Stimulated activated CD4-positive, alpha-beta T cell treated with anti-CD3 and anti-CD28 coated beads, Interleukin-1b, Interleukin-23, amount 100 ng/mL, for 24 hours (primary cell): Measurements from ENCODE around the gene ROGDI.
A peak's percentile ranks its signal among the peaks of the same experiment; 100 is the strongest.

Experiments
- DNase-seq, 4 experiments: peaks; one replicate each; pipeline ENCODE4 v3.0.0-alpha.2; 2020; ENCODE audit warnings: low read depth in 4 of 4, low spot score in 1 of 4

Gene ROGDI, protein sequence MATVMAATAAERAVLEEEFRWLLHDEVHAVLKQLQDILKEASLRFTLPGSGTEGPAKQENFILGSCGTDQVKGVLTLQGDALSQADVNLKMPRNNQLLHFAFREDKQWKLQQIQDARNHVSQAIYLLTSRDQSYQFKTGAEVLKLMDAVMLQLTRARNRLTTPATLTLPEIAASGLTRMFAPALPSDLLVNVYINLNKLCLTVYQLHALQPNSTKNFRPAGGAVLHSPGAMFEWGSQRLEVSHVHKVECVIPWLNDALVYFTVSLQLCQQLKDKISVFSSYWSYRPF

DNA sequence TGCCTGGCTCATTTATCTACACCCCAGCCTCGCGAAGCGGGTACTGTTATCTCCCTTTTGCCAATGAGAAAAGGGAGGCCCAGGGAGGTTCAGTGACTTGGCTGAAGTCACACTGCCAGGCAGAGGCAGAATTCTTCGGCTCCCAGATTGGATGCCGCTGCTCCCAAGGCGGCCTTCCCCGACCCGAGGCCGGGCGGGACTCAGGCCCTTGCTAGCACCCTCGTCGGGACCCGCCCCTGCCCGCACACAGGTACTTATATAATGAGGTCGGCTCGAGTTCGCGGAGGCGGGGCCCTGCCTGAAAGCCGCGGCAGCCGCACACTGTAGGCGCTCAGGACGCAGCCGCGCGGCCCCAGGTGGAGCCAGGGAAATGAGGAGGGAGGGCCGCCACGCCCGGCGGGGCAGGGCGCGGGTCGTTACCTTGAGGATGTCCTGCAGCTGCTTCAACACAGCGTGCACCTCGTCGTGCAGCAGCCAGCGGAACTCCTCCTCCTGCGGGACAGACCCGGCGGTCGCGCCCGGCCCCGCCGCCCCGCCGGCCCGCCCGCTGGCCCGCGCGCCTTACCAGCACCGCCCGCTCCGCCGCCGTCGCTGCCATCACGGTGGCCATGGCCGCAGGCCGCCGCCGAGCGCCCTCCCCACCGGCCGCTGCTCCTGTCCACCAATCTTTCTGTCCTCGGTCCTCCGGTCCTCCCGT, at the start of gene ROGDI:
TSS of gene ROGDI (minus strand) at position 672 of the 697 bp plus-strand sequence. CDS start at position 610, 62 bp downstream.
- DNase-seq = peak; percentile 38 to 68 (median 56)

- no peak for DNase-seq
Observed at GRCh38 chr16:4850211-4850610, 47.8 kb upstream of the ROGDI start.

DNA sequence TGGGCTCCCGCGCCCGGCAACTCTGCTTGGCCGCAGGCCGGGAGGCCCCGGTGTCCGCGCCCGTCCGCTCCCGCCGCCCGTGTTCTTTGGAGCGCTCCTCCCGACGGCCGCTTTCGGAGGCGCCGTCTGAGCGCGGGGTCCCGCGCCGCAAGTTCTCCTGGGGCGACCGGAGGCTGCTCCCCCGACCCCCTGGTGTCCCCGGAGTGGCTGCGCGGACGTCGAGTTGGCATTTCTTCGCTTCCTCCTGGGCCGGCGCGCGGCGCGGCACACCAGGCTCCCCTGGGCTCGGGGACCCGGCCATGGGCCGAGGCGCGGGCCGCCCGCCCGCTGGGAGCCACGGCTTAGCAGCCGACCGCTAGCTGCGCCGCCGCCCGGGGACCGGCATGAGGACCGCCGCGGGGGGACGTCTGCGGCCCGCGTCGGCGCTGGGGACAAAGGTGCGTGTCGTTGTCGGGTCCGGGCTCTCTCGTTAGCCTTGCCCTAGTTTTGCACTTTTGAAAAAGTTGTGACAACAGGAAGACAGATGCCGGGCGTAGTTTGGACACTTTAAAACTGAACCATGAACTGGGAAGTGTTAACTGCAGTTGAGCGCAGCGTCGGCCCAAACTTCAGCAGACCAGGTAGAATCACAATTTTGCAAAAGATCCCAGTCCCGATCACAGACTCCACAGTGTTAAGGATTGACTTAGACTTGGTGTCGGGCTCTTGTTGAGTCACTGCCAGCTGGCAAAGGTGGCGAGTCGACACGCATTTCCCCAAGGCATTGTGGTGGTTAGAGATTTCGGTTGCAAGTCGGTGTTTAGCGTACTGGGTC, 45.5 kb upstream of the ROGDI start:
- peak in 2 of 4 experiments; percentile 9 to 19 for DNase-seq

GRCh38 chr16:4846901-4847773, 44.7 kb upstream of the ROGDI start, which contains the start of the genes GLYR1 and UBN1:
Gene GLYR1, minus strand, starts transcription at chr16:4847288. Its CDS starts 23 bp downstream, at chr16:4847265.
Gene UBN1, plus strand, starts transcription at chr16:4847481. Its CDS starts 5,437 bp downstream, at chr16:4852918.
- DNase-seq = peak; percentile 99 to 100 (median 100)

- DNase-seq = no peak
Observed at GRCh38 chr16:4846503-4846900, 44.1 kb upstream of the ROGDI start.

- DNase-seq = no peak
Observed at GRCh38 chr16:4840984-4841383, 38.6 kb upstream of the ROGDI start.

GRCh38 chr16:4839942-4840341, 37.5 kb upstream of the ROGDI start:
- no peak for DNase-seq

DNA sequence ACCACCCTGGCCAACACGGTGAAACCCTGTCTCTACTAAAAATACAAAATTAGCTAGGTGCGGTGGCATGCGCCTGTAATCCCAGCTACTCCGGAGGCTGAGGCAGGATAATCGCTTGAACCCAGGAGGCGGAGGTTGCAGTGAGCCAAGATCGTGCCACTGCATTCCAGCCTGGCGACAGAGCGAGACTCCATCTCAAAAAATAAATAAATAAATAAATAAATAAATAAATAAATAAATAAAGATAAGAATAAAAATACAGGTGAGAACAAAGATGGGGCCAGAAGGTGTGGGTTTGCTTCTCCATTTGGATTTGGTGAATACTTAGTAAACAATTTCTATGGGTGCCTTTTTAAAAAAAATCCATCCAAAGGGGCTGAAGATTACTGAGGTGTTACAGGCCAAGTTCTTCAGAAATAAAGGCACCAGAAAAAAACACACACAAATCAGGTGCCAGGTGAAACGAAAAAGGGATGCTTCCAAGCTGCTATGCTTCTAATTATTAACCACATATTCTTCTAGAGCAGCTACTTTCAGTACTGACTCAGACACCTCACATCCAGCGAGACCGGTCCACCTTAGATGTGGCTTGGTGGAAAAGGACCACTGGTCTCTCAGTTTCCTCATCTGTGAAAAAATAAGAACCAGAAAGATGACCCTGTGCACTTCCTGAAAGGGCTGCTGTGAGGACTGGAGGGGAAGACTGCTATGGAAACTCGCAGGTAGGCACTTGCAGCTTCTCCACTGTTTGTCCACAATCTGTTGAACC, 35.5 kb upstream of the ROGDI start:
- no peak for DNase-seq

GRCh38 chr16:4836727-4837126, 34.3 kb upstream of the ROGDI start:
- no peak for DNase-seq

DNA sequence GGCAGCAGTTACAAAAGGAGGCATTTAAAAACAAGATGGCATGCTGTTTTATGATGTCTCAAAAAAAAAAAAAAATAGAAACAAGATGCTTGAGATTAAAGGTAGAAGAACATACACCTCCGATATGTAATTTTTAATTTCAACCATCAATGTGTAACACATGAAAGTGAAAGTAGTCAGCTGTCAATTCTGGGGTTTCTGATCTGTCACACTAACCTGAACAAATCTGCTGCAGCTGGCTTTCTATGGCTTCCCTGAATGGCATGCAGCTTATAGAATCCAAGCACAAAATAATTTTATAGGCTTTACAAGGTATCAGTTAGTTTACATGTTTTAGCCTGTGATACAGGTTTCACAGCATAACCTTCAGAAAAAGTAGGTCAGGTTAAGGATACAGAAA, 31.2 kb upstream of the ROGDI start:
- no peak for DNase-seq

- DNase-seq = no peak
Observed at GRCh38 chr16:4832698-4833343, 30.4 kb upstream of the ROGDI start.

DNA sequence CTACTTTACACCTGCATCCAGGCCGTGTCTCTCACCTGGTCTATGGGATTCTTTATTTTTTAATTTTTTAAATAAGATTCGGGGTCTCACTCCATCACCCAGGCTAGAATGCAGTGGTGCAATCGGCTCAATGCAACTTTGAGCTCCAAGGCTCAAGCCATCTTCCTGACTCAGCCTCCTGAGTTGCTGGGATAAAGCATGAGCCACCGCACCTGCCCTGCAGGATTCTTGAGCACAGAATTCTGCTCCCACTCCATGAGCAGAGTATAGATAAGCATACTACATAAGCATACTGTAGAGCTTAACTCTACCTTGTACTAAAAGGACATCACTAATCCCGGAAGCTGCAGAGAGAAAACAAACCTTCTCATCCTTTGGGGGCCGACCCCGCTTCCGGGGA, 29.2 kb upstream of the ROGDI start:
- DNase-seq = no peak

DNA sequence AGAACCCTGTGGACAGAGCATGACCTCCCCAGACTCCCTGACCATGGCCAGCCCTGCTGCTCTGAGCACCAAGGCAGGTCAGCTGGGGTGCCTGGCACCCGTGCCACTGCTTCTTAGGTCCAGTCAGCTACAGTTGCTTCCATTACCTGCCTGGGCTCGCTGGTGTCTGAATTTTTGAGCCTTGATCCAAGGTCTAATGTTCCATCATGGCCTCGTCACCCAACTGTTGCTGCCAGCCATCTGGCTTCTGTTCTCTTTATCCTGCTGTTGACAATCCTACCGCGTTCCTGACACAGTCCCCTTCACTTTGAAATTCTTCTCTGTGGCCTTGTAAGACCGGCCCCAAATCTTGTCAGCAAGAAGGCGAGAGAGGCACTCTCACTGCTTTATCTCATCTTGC, 28.0 kb upstream of the ROGDI start:
- no peak for DNase-seq

DNA sequence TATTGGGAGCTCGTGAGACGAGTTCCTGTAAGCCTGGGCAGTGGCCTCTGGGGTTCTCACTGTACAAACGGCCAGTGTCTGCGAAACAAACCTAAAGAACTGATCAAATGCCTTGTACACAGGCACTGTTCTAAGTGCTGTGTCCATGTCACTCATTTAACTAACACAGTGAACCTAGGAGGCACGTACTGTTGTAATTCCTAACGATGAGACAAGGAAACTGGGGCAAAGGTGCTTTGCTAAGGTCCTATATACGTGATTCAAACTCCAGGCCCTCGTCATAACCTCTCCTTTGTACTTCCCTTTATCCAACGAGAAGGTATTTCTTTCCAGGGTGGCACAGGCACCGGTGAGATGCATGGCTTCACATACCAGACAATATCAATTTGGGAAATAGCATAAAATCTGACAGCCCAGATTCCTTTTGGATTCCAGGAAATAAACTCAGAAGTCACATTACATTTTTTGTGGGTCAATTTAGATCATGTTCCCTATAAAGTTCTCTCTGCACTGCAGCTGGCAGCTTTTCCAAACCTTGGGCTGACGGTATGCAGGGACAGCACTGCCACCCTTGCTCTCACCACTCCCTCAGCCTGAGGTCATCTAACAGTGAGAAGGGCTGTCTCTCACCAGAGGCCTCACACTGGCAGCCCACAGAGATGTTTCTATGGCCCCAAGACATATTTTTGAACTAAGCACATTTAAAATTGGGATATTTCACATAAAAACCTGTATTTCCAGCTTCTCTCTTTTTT, 26.3 kb upstream of the ROGDI start:
- no peak for DNase-seq

DNA sequence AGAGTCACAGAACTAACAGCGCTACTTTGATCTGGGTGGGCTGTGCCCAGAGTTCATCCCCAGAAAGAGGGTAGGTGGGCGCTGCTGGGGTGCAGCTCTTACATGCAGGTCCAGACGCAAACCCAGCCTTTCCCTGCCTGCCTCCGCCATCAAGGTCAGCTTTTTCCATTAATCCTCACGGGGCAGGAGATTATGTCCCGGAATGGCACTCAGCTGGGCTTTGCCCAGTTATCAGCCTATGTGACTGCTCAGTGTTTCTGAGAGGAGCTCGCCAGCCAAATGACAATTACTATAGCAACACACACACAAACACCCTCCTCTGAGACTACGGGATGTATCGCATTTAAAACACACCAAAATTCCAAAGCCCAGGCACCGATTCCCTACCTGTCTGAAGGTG, 24.5 kb upstream of the ROGDI start:
- no peak for DNase-seq

- DNase-seq = no peak
Observed at GRCh38 chr16:4826526-4826925, 24.1 kb upstream of the ROGDI start.

- no peak for DNase-seq
Observed at GRCh38 chr16:4825196-4825595, 22.8 kb upstream of the ROGDI start.

- no peak for DNase-seq
Observed at GRCh38 chr16:4820652-4821051, 18.2 kb upstream of the ROGDI start.
